GM10266 (cell line): ENCODE measurements around the gene CPED1.
"Not testable (repeated sequence)": the region's sequence is repeated elsewhere in the genome, so short reads cannot be mapped to it uniquely, and the experiment has no call there.

Experiments used
- DNase-seq: peaks from one replicate; pipeline ENCODE4 v3.0.0; 2012; ENCODE audit errors: extremely low spot score
- TF ChIP-seq, protein P1 (sequence below): IDR thresholded peaks from 2 replicates; pipeline ENCODE4 v1.5.1; 2012; ENCODE audit warnings: mild to moderate bottlenecking, low read depth; ENCODE audit not compliant: control insufficient read depth, insufficient read depth; ENCODE audit errors: missing control alignments

Gene CPED1

DNA sequence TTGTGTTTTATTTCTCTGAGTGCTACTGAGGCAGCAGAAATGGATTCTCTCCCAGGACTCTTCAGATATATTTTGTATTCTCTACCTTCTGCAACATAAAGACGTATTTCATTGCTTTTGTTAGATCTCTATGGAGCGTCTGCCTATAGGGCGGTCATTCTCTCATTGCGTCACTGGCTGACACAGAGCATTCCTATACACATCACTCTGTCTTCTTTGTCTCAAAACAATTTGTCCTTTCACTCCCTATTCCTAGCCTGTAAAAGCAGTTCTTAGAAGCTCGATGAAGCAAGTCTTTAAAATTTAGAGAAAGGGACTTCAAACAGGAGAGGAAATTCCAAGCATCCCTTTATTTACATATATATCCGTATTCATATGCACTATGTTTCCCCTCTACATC lies 120.6 kb downstream of the CPED1 start:
- DNase-seq: no peak
- TF ChIP-seq, protein P1, sequence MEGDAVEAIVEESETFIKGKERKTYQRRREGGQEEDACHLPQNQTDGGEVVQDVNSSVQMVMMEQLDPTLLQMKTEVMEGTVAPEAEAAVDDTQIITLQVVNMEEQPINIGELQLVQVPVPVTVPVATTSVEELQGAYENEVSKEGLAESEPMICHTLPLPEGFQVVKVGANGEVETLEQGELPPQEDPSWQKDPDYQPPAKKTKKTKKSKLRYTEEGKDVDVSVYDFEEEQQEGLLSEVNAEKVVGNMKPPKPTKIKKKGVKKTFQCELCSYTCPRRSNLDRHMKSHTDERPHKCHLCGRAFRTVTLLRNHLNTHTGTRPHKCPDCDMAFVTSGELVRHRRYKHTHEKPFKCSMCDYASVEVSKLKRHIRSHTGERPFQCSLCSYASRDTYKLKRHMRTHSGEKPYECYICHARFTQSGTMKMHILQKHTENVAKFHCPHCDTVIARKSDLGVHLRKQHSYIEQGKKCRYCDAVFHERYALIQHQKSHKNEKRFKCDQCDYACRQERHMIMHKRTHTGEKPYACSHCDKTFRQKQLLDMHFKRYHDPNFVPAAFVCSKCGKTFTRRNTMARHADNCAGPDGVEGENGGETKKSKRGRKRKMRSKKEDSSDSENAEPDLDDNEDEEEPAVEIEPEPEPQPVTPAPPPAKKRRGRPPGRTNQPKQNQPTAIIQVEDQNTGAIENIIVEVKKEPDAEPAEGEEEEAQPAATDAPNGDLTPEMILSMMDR: no peak

DNA sequence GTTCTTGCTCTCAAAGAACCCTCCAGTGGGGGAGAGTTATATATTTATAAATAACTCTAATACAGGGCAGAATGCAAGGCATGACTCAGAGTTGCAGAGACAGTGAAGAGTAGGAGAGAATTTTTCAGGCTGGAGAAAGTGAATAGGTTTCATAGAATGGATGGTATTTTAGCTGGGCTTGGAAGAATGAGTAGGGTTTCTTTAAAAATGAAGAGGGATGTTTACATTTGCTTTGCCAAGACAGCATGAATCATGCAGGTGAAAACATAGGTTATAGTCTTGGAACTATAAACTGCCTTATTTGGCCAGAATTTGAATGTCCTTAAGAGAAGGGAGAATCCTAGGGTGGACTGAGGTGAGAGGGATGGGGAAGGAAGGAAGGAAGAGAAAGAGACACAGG lies 124.8 kb downstream of the CPED1 start:
- DNase-seq: no peak
- TF ChIP-seq, protein P1: no peak

DNA sequence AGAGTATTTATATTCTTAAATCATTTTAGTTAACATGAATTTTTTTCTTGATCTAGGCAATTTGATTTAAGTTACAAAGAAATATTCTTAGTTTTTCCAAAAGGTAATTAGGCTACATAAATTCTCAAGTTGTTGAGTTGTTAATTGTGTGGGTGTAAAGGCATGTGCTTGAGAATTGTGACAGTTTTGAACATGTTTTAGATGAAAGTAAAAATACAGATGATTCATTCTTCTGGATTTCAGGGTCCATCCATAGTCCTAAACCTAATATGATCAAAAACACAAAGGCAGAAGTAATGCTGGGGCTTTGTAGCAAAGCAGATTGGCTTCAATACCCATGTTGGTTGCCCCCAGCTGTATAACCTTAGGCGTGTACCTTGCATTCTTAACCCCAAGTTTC lies 127.9 kb downstream of the CPED1 start:
- no peak for DNase-seq
- TF ChIP-seq, protein P1: no peak

DNA sequence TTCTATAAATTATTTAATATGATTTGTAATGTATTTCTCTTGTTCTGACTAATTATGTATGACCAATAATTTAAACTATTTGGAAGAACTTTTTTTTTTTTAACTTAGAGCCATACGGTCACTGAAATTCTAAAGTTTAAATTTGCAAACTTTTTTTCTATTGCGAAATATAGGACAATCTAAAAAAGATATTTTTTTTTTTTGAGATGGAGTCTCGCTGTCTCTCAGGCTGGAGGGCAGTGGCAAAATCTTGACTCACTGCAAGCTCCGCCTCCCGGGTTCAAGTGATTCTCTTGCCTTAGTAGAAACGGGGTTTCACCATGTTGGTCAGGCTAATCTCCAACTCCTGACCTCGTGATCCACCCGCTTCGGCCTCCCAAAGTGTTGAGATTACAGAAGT lies 130.5 kb downstream of the CPED1 start:
- DNase-seq: no peak
- TF ChIP-seq, protein P1: no peak

DNA sequence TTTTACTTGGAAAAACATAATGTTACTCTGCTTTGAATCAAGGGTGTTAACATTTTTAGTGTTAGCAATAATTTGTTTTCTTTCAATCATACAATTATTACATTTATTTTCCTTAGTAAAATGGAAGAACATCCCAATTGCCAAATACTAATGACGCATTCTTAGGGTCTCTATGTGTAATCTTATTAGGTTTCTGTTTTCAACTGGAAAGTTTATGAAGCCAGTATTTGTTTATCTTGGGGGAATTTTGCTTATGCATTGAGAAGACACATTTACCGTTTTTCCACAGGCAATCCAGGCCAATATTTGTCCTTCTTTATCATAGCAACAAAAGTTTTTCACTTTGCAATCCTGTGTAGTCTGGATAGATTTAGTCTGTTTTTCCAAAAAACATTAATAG lies 134.5 kb downstream of the CPED1 start:
- TF ChIP-seq, protein P1: no peak
- no peak for DNase-seq

DNA sequence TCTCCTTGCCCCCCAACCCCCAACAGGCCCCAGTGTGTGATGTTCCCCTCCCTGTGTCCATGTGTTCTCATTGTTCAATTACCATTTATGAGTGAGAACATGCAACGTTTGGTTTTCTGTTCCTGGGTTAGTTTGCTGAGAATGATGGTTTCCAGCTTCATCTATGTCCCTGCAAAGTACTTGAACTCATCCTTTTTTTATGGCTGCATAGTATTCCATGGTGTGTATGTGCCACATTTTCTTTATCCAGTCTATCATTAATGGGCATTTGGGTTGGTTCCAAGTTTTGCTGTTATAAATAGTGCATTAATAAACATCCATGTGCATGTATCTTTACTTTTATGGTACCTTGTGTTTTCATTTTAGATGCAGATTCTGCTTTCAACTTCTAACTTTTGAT lies 136.9 kb downstream of the CPED1 start:
- DNase-seq: not testable (repeated sequence)

DNA sequence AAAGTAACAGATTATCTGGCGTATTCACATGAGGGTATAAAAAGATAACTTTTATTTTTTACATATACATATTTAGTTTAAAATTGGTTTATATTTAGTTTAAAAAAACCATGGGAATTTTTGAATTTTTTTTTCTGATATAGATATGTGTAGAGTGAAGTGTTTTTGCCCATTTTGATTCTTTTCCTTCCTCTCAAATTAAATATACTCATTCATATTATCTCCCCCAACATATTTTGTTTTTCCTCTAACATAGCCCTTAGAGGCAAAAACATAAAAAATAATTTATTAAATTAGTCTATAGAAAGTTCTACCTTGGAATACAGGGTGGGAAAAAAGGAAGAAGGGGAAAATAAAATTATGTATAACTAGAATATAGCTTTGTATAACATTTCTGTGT lies 137.7 kb downstream of the CPED1 start:
- DNase-seq: no peak
- TF ChIP-seq, protein P1: no peak

DNA sequence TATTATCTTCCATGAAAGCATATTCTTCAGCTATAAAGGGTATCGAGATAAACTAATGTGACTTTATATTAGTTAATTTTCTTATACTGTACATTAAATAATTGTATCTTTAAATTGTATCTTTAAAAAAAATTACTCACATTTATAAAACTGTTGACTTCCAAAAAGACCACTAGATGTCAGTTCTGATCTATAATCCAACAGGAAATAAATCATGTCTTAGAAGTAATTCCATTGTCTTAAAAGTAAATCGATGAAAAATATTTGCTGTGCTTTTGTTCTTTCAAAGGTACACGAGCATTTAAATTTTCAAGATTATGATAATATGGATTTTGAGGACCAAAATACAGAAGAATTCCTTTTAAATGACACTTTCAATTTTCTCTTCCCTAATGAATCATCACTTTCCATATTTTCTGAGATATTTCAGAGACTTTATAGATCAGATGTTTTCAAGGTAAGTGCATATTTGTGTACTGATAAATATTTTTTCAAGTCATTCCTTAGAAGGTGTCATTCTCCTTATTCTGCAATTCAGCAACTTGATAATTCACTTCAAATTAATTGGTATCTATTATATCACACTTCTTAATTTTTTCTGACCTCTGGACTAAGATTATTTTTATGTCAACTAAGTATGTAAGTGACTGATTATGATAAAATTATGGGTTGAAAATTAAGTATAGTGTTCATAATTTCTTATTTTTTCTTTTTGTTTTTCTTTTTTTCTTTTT lies 138.5 kb downstream of the CPED1 start:
- TF ChIP-seq, protein P1: peak; percentile 32
- DNase-seq: no peak
